PFSK-1 (cell line): ENCODE measurements around the gene MYO5C.

ENCODE experiments used
- FOXP2 ChIP-seq: optimal IDR thresholded peaks from 2 replicates; pipeline ENCODE3; 2011; ENCODE audit warnings: borderline replicate concordance, control low read depth, inconsistent platforms; ENCODE audit not compliant: insufficient read depth; ENCODE audit errors: extremely low read length, extremely low read depth
- POLR2AphosphoS5 ChIP-seq: IDR thresholded peaks from 2 replicates; pipeline ENCODE4 v1.6.1; 2012; ENCODE audit warnings: low read depth, mild to moderate bottlenecking, control low read depth, low read length, moderate library complexity
- REST ChIP-seq, 2 experiments: IDR thresholded peaks; 2 replicates each; pipeline versions ENCODE4 v1.6.1 to v1.8.0; 2011 to 2012; ENCODE audit warnings: low read depth in 2 of 2, low read length in 2 of 2, control low read depth in 1 of 2, inconsistent platforms in 1 of 2, mild to moderate bottlenecking in 1 of 2, moderate library complexity in 1 of 2; ENCODE audit not compliant: insufficient read depth in 1 of 2
- SIN3A ChIP-seq: IDR thresholded peaks from 2 replicates; pipeline ENCODE4 v1.6.1; 2012; ENCODE audit warnings: mild to moderate bottlenecking, low read length, moderate library complexity, borderline replicate concordance; ENCODE audit not compliant: insufficient read depth
- TAF1 ChIP-seq: IDR thresholded peaks from 2 replicates; pipeline ENCODE4 v1.6.1; 2012; ENCODE audit warnings: low read length, control low read depth, borderline replicate concordance; ENCODE audit not compliant: insufficient read depth

The MYO5C gene

GRCh38 chr15:52144656-52145178 lies 150.9 kb downstream of the MYO5C start:
- no peak for TF ChIP-seq REST (IDR thresholded peaks at IDR 0.05; ENCODE audit: insufficient read depth in 1 of 2, low read depth in 2 of 2, low read length in 2 of 2)
- no peak for TF ChIP-seq TAF1
- TF ChIP-seq FOXP2, result no peak
- TF ChIP-seq POLR2AphosphoS5, result no peak
- no peak for TF ChIP-seq SIN3A

GRCh38 chr15:52143873-52144272 lies 151.7 kb downstream of the MYO5C start:
- TF ChIP-seq POLR2AphosphoS5 (no peak), SIN3A (no peak), TAF1 (no peak), FOXP2 (no peak), REST (IDR thresholded peaks at IDR 0.05; ENCODE audit: insufficient read depth in 1 of 2, low read depth in 2 of 2, low read length in 2 of 2) (no peak)
